HEK293 (cell line): Measurements from ENCODE around the gene GBP1.
"Not testable (repeated sequence)": the region's sequence is repeated elsewhere in the genome, so short reads cannot be mapped to it uniquely, and the experiment has no call there.

Source experiments
- CTCF ChIA-PET: fragments of 350-600 bp; formaldehyde crosslinking; extraction: SDS; loops from one replicate; lab custom pipeline; 2021; ENCODE audit warnings: antibody characterized with exemption; lab: Yijun Ruan, JAX
- POLR2A ChIA-PET: fragments of 300-600 bp; formaldehyde crosslinking; extraction: SDS; loops from one replicate; lab custom pipeline; 2020; ENCODE audit warnings: antibody characterized with exemption, inconsistent platforms; lab: Yijun Ruan, JAX
- H3K27ac ChIP-seq: fragments of 200-500 bp; sonication (Bioruptor generic); 2 replicates; pipeline ENCODE4 v1.5.1; 2014; ENCODE audit warnings: low read depth, low read length, control low read depth, inconsistent platforms; ENCODE audit errors: extremely low read depth
- H3K36me3 ChIP-seq, 2 experiments: fragments of 200-500 bp in 1 of 2; sonication (Bioruptor generic) in 1 of 2; 1 replicate in 1 of 2; 2 replicates in 1 of 2; pipeline ENCODE4 v1.5.1; 2014 to 2017; ENCODE audit warnings: inconsistent platforms in 2 of 2, low read length in 2 of 2; ENCODE audit not compliant: control insufficient read depth in 2 of 2, insufficient read depth in 1 of 2
- H3K4me1 ChIP-seq: fragments of 200-500 bp; sonication (Bioruptor generic); 2 replicates; pipeline ENCODE4 v1.5.1; 2014; ENCODE audit warnings: mild to moderate bottlenecking, low read length, inconsistent platforms; ENCODE audit not compliant: control insufficient read depth, insufficient read depth
- H3K4me3 ChIP-seq: 2 replicates; pipeline ENCODE4 v1.5.1; 2011; ENCODE audit warnings: low read depth, mild to moderate bottlenecking, control low read depth, low read length, moderate library complexity
- H3K9me3 ChIP-seq: fragments of 200-500 bp; sonication (Bioruptor generic); 2 replicates; pipeline ENCODE4 v1.5.1; 2014; ENCODE audit warnings: low read depth, low read length, inconsistent platforms; ENCODE audit not compliant: control insufficient read depth, insufficient read depth
- SALL2 ChIP-seq: fragments of 450-650 bp; formaldehyde crosslinking; IDR thresholded peaks from 2 replicates; pipeline ENCODE4 v1.5.0; 2017; ENCODE audit warnings: missing biosample characterization, mild to moderate bottlenecking, missing genetic modification characterization, borderline replicate concordance
- SETDB1 ChIP-seq: IDR thresholded peaks from one replicate; pipeline ENCODE4 v1.6.1; 2017; ENCODE audit warnings: mild to moderate bottlenecking, low read length, moderate library complexity, mixed read lengths; ENCODE audit not compliant: insufficient read length
- SP2 ChIP-seq: fragments of 450-650 bp; formaldehyde crosslinking; IDR thresholded peaks from 2 replicates; pipeline ENCODE4 v1.5.1; 2016; ENCODE audit warnings: missing biosample characterization, missing genetic modification characterization
- YY1 ChIP-seq: fragments of 450-650 bp; formaldehyde crosslinking; IDR thresholded peaks from 2 replicates; pipeline ENCODE4 v1.5.1; 2018; ENCODE audit warnings: missing biosample characterization, missing genetic modification characterization
- ZNF132 ChIP-seq: fragments of 450-650 bp; formaldehyde crosslinking; IDR thresholded peaks from 2 replicates; pipeline ENCODE4 v1.5.1; 2017; ENCODE audit warnings: missing biosample characterization, missing genetic modification characterization, borderline replicate concordance
- ZNF175 ChIP-seq: fragments of 450-650 bp; formaldehyde crosslinking; IDR thresholded peaks from 2 replicates; pipeline ENCODE4 v1.5.1; 2016; ENCODE audit warnings: missing biosample characterization, missing genetic modification characterization
- ZNF211 ChIP-seq: fragments of 450-650 bp; formaldehyde crosslinking; IDR thresholded peaks from 2 replicates; pipeline ENCODE4 v1.5.1; 2016; ENCODE audit warnings: low read depth, missing biosample characterization, missing genetic modification characterization
- ZNF23 ChIP-seq: fragments of 450-650 bp; formaldehyde crosslinking; IDR thresholded peaks from 2 replicates; pipeline ENCODE4 v1.5.1; 2016; ENCODE audit warnings: missing biosample characterization, missing genetic modification characterization, borderline replicate concordance
- ZNF394 ChIP-seq: fragments of 450-650 bp; formaldehyde crosslinking; IDR thresholded peaks from 2 replicates; pipeline ENCODE4 v1.5.1; 2016; ENCODE audit warnings: missing biosample characterization, missing genetic modification characterization, mild to moderate bottlenecking, moderate library complexity, borderline replicate concordance
- ZNF555 ChIP-seq: fragments of 450-650 bp; formaldehyde crosslinking; conservative IDR thresholded peaks from 2 replicates; pipeline ENCODE4 v1.5.1; 2017; ENCODE audit warnings: missing biosample characterization, mild to moderate bottlenecking, missing genetic modification characterization, inconsistent platforms
- ZNF596 ChIP-seq: fragments of 450-650 bp; IDR thresholded peaks from 2 replicates; pipeline ENCODE4 v1.5.0; 2018; ENCODE audit warnings: missing biosample characterization, mild to moderate bottlenecking, missing genetic modification characterization, moderate library complexity
- ZNF624 ChIP-seq: fragments of 450-650 bp; formaldehyde crosslinking; IDR thresholded peaks from 2 replicates; pipeline ENCODE4 v1.5.1; 2017; ENCODE audit warnings: missing biosample characterization, missing genetic modification characterization
- TF ChIP-seq, protein P1 (sequence below): fragments of 450-650 bp; formaldehyde crosslinking; IDR thresholded peaks from 2 replicates; pipeline ENCODE4 v1.5.1; 2016; ENCODE audit warnings: missing biosample characterization, missing genetic modification characterization
- TF ChIP-seq, protein P2 (sequence below): fragments of 450-650 bp; formaldehyde crosslinking; IDR thresholded peaks from 2 replicates; pipeline ENCODE4 v1.5.1; 2016; ENCODE audit warnings: missing biosample characterization, missing genetic modification characterization, low read depth
- TF ChIP-seq, protein P3 (sequence below): fragments of 450-650 bp; formaldehyde crosslinking; conservative IDR thresholded peaks from 2 replicates; pipeline ENCODE4 v1.5.1; 2016; ENCODE audit warnings: low read depth, missing biosample characterization, missing genetic modification characterization
- TF ChIP-seq, protein P4 (sequence below): fragments of 450-650 bp; formaldehyde crosslinking; optimal IDR thresholded peaks from 2 replicates; pipeline ENCODE3; 2016; ENCODE audit warnings: missing biosample characterization, mild to moderate bottlenecking, missing genetic modification characterization

GBP1 gene

DNA sequence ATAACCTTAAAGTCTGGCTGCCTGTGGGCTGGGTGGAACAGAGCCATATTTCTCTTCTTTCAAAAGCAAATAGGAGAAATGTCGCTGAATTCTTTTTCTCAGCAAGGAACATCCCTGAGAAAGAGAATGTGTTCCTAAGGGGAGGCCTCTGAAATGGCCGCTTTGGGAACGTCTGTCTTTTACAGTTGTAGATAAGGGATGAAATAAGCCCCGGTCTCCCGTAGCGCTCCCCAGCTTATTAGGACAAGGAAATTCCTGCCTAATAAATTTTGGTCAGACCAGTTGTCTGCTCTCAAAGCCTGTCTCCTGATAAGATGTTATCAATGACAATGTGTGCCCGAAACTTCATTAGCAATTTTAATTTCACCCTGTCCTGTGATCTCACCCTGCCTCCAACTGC is 15.1 kb upstream of the GBP1 start:
- peak; percentile 37 for TF ChIP-seq SETDB1
- H3K4me1 ChIP-seq, H3K36me3 ChIP-seq, H3K4me3 ChIP-seq, POLR2A ChIA-PET, H3K9me3 ChIP-seq, H3K27ac ChIP-seq: not testable (repeated sequence)
- CTCF ChIA-PET = interaction anchor here (0.6 kb wide), 1 partner anchor 506 kb away, joined by 6 read pairs; no protein-coding TSS in a partner anchor

DNA sequence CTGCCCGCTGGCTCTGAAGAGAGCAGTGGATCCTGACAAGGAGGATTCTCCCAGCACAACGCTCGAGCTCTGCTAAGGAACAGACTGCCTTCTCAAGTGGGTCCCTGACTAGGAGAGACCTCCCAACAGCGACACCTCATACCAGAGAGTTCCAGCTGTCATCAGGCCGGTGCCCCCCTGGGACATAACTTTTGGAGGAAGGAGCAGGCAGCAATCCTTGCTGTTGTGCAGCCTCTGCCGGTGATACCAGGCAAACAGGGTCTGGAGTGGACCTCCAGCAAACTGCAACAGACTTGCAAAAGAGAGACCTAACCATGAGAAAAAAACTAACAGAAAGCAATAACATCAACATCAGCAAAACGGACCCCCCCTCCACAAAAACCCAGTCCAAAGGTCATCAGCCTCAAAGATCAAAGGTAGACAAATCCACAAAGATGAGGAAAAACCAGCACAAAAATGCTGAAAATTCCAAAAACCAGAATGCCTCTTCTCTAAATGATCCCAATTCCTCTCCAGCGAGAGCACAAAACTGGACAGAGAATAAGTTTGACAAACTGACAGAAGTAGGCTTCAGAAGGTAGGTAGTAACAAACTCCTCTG is 7.6 kb upstream of the GBP1 start:
- H3K4me1 ChIP-seq, H3K36me3 ChIP-seq, H3K4me3 ChIP-seq, POLR2A ChIA-PET, H3K9me3 ChIP-seq, H3K27ac ChIP-seq, CTCF ChIA-PET: not testable (repeated sequence)

DNA sequence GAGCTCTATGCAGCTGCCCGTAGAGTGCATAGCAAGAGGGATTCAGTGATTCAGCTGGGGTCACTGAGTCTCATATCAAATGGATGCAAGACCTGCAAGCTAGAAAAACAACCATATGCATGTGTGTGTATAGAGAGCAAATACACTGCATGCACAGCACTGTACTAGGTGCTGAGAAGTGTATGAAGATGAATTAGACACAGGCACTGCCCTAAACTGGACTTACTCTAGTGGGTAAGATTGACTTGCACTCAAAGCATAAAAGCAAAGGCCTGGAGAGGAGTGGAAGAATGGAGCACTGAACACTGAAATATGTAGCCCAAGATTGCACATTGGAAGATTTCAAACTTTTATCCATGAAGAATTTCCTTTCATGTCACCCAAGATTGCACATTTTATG is 5.5 kb upstream of the GBP1 start:
- ChIA-PET CTCF (no interaction called here), POLR2A (no interaction called here)
- no peak for TF ChIP-seq ZNF23 (tag by site-specific recombination)
- H3K36me3 ChIP-seq = no peaks in the 10 kb centered on the region
- H3K27ac ChIP-seq = no peak overlapping the region
- H3K4me1 ChIP-seq = no peaks in the 10 kb centered on the region
- H3K9me3 ChIP-seq = no peaks in the 10 kb centered on the region
- no peak overlapping the region for H3K4me3 ChIP-seq

DNA sequence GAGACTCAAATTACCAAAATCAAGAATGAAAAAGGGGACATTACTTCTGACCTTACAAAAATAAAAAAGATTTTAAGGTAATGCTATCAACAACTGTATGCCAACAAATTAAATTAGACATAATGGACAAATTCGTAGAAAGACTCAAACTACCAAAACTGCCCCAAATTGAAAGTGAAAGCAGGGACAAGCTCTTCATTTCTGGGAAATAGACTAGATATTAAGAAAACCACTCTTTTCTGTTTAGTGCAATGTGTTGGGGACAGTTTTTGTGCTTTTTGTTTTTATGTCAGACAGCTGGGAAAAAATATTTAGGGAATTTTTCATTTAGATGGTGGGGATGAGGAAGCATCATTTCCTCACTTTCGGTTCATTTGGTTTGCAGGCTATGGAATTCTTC is 4.9 kb upstream of the GBP1 start:
- no peak overlapping the region for H3K4me3 ChIP-seq
- ChIA-PET CTCF (no interaction called here), POLR2A (no interaction called here)

More for the DNA sequence above, 4.9 kb upstream of the GBP1 start:
- H3K4me1 ChIP-seq = no peaks in the 10 kb centered on the region
- no peak overlapping the region for H3K27ac ChIP-seq
- TF ChIP-seq YY1 (no peak), ZNF394 (no peak), ZNF175 (tag by site-specific recombination) (no peak), ZNF211 (tag by site-specific recombination) (no peak), ZNF596 (tag by site-specific recombination) (no peak), ZNF624 (tag by site-specific recombination) (no peak), ZNF132 (tag by site-specific recombination) (no peak), SP2 (tag by site-specific recombination) (no peak), ZNF555 (tag by site-specific recombination) (no peak), SALL2 (tag by site-specific recombination) (no peak)
- TF ChIP-seq, protein P1, sequence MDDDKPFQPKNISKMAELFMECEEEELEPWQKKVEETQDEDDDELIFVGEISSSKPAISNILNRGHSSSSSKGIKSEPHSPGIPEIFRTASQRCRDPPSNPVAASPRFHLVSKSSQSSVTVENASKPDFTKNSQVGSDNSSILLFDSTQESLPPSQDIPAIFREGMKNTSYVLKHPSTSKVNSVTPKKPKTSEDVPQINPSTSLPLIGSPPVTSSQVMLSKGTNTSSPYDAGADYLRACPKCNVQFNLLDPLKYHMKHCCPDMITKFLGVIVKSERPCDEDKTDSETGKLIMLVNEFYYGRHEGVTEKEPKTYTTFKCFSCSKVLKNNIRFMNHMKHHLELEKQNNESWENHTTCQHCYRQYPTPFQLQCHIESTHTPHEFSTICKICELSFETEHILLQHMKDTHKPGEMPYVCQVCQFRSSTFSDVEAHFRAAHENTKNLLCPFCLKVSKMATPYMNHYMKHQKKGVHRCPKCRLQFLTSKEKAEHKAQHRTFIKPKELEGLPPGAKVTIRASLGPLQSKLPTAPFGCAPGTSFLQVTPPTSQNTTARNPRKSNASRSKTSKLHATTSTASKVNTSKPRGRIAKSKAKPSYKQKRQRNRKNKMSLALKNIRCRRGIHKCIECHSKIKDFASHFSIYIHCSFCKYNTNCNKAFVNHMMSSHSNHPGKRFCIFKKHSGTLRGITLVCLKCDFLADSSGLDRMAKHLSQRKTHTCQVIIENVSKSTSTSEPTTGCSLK (tag by site-specific recombination) = no peak
- TF ChIP-seq, protein P2, sequence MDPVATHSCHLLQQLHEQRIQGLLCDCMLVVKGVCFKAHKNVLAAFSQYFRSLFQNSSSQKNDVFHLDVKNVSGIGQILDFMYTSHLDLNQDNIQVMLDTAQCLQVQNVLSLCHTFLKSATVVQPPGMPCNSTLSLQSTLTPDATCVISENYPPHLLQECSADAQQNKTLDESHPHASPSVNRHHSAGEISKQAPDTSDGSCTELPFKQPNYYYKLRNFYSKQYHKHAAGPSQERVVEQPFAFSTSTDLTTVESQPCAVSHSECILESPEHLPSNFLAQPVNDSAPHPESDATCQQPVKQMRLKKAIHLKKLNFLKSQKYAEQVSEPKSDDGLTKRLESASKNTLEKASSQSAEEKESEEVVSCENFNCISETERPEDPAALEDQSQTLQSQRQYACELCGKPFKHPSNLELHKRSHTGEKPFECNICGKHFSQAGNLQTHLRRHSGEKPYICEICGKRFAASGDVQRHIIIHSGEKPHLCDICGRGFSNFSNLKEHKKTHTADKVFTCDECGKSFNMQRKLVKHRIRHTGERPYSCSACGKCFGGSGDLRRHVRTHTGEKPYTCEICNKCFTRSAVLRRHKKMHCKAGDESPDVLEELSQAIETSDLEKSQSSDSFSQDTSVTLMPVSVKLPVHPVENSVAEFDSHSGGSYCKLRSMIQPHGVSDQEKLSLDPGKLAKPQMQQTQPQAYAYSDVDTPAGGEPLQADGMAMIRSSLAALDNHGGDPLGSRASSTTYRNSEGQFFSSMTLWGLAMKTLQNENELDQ (tag by site-specific recombination) = no peak
- TF ChIP-seq, protein P3, sequence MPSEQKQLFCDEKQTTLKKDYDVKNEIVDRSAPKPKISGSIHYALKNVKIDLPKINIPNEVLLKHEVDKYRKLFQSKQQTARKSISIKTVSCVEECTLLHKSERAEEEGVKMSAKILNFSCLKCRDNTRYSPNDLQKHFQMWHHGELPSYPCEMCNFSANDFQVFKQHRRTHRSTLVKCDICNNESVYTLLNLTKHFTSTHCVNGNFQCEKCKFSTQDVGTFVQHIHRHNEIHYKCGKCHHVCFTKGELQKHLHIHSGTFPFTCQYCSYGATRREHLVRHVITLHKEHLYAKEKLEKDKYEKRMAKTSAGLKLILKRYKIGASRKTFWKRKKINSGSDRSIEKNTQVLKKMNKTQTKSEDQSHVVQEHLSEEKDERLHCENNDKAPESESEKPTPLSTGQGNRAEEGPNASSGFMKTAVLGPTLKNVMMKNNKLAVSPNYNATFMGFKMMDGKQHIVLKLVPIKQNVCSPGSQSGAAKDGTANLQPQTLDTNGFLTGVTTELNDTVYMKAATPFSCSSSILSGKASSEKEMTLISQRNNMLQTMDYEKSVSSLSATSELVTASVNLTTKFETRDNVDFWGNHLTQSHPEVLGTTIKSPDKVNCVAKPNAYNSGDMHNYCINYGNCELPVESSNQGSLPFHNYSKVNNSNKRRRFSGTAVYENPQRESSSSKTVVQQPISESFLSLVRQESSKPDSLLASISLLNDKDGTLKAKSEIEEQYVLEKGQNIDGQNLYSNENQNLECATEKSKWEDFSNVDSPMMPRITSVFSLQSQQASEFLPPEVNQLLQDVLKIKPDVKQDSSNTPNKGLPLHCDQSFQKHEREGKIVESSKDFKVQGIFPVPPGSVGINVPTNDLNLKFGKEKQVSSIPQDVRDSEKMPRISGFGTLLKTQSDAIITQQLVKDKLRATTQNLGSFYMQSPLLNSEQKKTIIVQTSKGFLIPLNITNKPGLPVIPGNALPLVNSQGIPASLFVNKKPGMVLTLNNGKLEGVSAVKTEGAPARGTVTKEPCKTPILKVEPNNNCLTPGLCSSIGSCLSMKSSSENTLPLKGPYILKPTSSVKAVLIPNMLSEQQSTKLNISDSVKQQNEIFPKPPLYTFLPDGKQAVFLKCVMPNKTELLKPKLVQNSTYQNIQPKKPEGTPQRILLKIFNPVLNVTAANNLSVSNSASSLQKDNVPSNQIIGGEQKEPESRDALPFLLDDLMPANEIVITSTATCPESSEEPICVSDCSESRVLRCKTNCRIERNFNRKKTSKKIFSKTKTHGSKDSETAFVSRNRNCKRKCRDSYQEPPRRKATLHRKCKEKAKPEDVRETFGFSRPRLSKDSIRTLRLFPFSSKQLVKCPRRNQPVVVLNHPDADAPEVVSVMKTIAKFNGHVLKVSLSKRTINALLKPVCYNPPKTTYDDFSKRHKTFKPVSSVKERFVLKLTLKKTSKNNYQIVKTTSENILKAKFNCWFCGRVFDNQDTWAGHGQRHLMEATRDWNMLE (tag by site-specific recombination) = no peak
- TF ChIP-seq, protein P4, sequence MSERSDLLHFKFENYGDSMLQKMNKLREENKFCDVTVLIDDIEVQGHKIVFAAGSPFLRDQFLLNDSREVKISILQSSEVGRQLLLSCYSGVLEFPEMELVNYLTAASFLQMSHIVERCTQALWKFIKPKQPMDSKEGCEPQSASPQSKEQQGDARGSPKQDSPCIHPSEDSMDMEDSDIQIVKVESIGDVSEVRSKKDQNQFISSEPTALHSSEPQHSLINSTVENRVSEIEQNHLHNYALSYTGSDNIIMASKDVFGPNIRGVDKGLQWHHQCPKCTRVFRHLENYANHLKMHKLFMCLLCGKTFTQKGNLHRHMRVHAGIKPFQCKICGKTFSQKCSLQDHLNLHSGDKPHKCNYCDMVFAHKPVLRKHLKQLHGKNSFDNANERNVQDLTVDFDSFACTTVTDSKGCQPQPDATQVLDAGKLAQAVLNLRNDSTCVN = no peak
- no peaks in the 10 kb centered on the region for H3K36me3 ChIP-seq
- no peaks in the 10 kb centered on the region for H3K9me3 ChIP-seq
